Measurements from ENCODE around the gene CEP57L1. TPM values are rescaled to one million over a fixed set of nuclear protein-coding genes. Genes with fewer than 3 reads are reported as not detected.
"Not testable (repeated sequence)": the region's sequence is repeated elsewhere in the genome, so short reads cannot be mapped to it uniquely, and the experiment has no call there.

CEP57L1 gene
- total RNA-seq, 1 experiment from 2014 or later: 37.6 TPM

GRCh38 chr6:109083657-109084056 is 11.7 kb upstream of the CEP57L1 start:
- no peak for TF ChIP-seq POLR2AphosphoS5 (IDR thresholded peaks at IDR 0.05; ENCODE audit: low read depth, low read length)
- TF ChIP-seq TCF7L2 (IDR thresholded peaks at IDR 0.05; ENCODE audit: low read depth, low read length): no peak
- TF ChIP-seq, protein P1, sequence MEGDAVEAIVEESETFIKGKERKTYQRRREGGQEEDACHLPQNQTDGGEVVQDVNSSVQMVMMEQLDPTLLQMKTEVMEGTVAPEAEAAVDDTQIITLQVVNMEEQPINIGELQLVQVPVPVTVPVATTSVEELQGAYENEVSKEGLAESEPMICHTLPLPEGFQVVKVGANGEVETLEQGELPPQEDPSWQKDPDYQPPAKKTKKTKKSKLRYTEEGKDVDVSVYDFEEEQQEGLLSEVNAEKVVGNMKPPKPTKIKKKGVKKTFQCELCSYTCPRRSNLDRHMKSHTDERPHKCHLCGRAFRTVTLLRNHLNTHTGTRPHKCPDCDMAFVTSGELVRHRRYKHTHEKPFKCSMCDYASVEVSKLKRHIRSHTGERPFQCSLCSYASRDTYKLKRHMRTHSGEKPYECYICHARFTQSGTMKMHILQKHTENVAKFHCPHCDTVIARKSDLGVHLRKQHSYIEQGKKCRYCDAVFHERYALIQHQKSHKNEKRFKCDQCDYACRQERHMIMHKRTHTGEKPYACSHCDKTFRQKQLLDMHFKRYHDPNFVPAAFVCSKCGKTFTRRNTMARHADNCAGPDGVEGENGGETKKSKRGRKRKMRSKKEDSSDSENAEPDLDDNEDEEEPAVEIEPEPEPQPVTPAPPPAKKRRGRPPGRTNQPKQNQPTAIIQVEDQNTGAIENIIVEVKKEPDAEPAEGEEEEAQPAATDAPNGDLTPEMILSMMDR (IDR thresholded peaks at IDR 0.05): no peak
- TF ChIP-seq SIN3A (IDR thresholded peaks at IDR 0.05; ENCODE audit: borderline replicate concordance, insufficient read depth, low read depth, low read length): no peak
- TF ChIP-seq, protein P2, sequence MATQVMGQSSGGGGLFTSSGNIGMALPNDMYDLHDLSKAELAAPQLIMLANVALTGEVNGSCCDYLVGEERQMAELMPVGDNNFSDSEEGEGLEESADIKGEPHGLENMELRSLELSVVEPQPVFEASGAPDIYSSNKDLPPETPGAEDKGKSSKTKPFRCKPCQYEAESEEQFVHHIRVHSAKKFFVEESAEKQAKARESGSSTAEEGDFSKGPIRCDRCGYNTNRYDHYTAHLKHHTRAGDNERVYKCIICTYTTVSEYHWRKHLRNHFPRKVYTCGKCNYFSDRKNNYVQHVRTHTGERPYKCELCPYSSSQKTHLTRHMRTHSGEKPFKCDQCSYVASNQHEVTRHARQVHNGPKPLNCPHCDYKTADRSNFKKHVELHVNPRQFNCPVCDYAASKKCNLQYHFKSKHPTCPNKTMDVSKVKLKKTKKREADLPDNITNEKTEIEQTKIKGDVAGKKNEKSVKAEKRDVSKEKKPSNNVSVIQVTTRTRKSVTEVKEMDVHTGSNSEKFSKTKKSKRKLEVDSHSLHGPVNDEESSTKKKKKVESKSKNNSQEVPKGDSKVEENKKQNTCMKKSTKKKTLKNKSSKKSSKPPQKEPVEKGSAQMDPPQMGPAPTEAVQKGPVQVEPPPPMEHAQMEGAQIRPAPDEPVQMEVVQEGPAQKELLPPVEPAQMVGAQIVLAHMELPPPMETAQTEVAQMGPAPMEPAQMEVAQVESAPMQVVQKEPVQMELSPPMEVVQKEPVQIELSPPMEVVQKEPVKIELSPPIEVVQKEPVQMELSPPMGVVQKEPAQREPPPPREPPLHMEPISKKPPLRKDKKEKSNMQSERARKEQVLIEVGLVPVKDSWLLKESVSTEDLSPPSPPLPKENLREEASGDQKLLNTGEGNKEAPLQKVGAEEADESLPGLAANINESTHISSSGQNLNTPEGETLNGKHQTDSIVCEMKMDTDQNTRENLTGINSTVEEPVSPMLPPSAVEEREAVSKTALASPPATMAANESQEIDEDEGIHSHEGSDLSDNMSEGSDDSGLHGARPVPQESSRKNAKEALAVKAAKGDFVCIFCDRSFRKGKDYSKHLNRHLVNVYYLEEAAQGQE (IDR thresholded peaks at IDR 0.05; ENCODE audit: insufficient read depth in 1 of 2, low read depth in 2 of 2, low read length in 1 of 2): no peak
- no peaks in the 10 kb centered on the region for H3K27me3 ChIP-seq (ENCODE audit: control insufficient read depth, insufficient read depth, low read length)
- no peak for DNase-seq (ENCODE audit: low read depth, low spot score)
- ChIA-PET CTCF (no interaction called here), POLR2A (interaction anchor here (0.7 kb wide), 1 partner anchor 780 kb away, joined by 4 read pairs; no protein-coding TSS in a partner anchor)
- in situ Hi-C loops (cut with HindIII; ENCODE audit: low pct_unique_long_range_greater_than_20kb, low sequenced_read_pairs) (no loop called here), intact Hi-C loops (cut with micrococcal nuclease; ENCODE audit: unreplicated experiment) (no loop called here)
- no peaks in the 10 kb centered on the region for H3K36me3 ChIP-seq (ENCODE audit: control insufficient read depth, insufficient read depth, low read length)
- no peak overlapping the region for H3K27ac ChIP-seq (ENCODE audit: low read length)
- ATAC-seq: no peak
- H3K4me1 ChIP-seq (ENCODE audit: control insufficient read depth, insufficient read depth, low read length): peaks cover 7% of the 10 kb centered on the region; the same call in 1 of the 2 replicates
- no TSS peak for BruUV-seq (replicated peaks)
- H3K9me3 ChIP-seq (ENCODE audit: control insufficient read depth, insufficient read depth, low read depth, low read length): no peaks in the 10 kb centered on the region
- no peak overlapping the region for H3K4me3 ChIP-seq (ENCODE audit: low read depth in 2 of 2, low read length in 2 of 2)

DNA sequence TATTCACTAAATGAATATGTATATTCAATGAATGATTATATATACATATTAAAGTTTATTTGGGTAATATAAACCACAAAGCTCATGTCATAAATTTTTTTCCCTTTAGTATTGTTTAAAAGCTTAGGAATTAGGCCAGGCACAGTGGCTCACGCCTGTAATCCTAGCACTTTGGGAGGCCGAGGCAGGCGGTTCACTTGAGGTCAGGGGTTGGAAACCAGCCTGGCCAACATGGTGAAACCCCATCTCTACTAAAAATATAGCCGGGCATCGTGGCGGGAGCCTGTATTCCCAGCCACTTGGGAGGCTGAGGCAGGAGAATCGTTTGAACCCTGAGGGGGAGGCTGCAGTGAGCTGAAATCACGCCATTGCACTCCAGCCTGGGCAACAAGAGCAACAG is 11.2 kb upstream of the CEP57L1 start:
- intact Hi-C loops (cut with micrococcal nuclease; ENCODE audit: unreplicated experiment); ATAC-seq; H3K36me3 ChIP-seq (ENCODE audit: control insufficient read depth, insufficient read depth, low read length); H3K27me3 ChIP-seq (ENCODE audit: control insufficient read depth, insufficient read depth, low read length); CTCF ChIA-PET; H3K4me3 ChIP-seq (ENCODE audit: low read depth in 2 of 2, low read length in 2 of 2); DNase-seq (ENCODE audit: low read depth, low spot score); in situ Hi-C loops (cut with HindIII; ENCODE audit: low pct_unique_long_range_greater_than_20kb, low sequenced_read_pairs); BruUV-seq (replicated peaks); H3K9me3 ChIP-seq (ENCODE audit: control insufficient read depth, insufficient read depth, low read depth, low read length); H3K4me1 ChIP-seq (ENCODE audit: control insufficient read depth, insufficient read depth, low read length); H3K27ac ChIP-seq (ENCODE audit: low read length): not testable (repeated sequence)
- POLR2A ChIA-PET: interaction anchor here (0.7 kb wide), 1 partner anchor 779 kb away, joined by 4 read pairs; no protein-coding TSS in a partner anchor

DNA sequence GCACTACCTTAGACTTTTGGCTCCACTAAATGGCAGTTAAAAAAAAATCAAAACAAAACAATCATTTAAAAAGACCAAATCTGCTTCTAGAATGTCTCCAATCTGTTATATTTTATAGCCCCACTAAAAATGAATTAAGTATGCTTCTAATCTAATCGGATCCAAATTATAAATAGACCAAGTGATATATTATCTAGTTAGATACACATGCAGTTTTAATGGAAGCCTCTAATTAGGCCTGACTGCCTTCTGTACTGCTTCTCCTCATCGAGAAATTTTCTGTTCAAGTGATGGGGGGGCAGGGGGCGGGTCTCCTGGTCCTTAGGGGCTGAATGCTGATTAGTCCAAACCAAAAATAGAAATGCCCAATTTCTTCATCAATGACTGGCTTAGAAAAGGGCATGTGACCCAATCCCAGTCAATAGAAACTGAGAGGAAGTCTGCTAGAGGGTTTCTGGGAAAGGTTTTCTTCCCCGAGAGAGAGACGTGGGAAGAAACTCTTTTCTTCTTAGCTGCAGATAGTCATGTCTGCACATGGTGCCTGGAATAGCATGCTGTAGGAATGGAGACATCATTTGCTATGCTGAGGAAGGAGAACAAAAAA is 7.5 kb upstream of the CEP57L1 start:
- ChIA-PET CTCF (no interaction called here), POLR2A (no interaction called here)
- intact Hi-C loops (cut with micrococcal nuclease; ENCODE audit: unreplicated experiment) (no loop called here), in situ Hi-C loops (cut with HindIII; ENCODE audit: low pct_unique_long_range_greater_than_20kb, low sequenced_read_pairs) (no loop called here)
- TF ChIP-seq SIN3A (IDR thresholded peaks at IDR 0.05; ENCODE audit: borderline replicate concordance, insufficient read depth, low read depth, low read length): no peak
- no peak for TF ChIP-seq TCF7L2 (IDR thresholded peaks at IDR 0.05; ENCODE audit: low read depth, low read length)
- no peak for TF ChIP-seq POLR2AphosphoS5 (IDR thresholded peaks at IDR 0.05; ENCODE audit: low read depth, low read length)
- Histone ChIP-seq H3K4me1 (ENCODE audit: control insufficient read depth, insufficient read depth, low read length) (peaks cover 13% of the 10 kb centered on the region; the same call in 1 of the 2 replicates), H3K9me3 (ENCODE audit: control insufficient read depth, insufficient read depth, low read depth, low read length) (no peaks in the 10 kb centered on the region), H3K36me3 (ENCODE audit: control insufficient read depth, insufficient read depth, low read length) (no peaks in the 10 kb centered on the region), H3K27me3 (ENCODE audit: control insufficient read depth, insufficient read depth, low read length) (no peaks in the 10 kb centered on the region), H3K4me3 (ENCODE audit: low read depth in 2 of 2, low read length in 2 of 2) (no peak overlapping the region), H3K27ac (ENCODE audit: low read length) (no peak overlapping the region)
- no peak for ATAC-seq
- DNase-seq (ENCODE audit: low read depth, low spot score): no peak
- no TSS peak for BruUV-seq (replicated peaks)

All from Panc1 (cell line).